ENCODE data around the gene CLASP1.
"Not testable (repeated sequence)": the region's sequence is repeated elsewhere in the genome, so short reads cannot be mapped to it uniquely, and the experiment has no call there.

CLASP1 gene

DNA sequence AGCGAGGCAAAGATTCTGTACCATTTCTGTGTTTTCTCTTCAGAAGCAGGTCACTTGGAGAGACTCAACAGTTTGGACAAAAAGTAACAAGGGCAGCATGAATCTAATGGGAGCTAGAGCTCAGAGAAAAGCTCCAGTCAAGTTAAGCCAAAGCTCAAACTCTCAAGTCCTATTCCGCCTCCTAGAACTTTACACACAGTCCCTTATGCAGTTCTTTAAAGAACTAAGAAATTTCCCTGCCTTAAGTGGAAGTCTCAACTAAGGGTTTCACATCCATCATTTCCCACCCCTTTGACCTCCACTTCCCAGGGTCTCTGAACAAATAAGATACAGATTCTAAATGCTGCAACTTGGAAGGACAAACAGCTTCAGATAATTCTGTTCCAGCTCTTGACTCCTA is 239.9 kb downstream of the CLASP1 start:
- DNase-seq: no peak

DNA sequence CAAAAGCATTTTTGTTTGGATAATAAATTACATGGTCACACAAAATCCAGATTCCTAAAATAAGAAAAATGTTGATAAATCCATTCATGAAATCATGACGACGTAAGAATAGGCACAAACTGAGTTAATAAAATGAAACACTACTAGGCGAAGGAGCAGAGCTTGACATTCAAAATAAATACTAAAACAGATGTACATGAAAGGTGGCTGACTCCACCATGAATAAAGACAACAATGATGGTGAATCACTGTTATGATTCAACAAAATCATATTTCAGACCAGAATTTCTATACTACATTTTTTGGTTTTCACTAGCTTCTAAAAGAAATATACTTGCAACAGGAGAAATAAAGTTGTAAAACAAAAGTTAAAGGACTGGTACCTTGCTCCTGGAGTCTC is 240.6 kb downstream of the CLASP1 start:
- DNase-seq: no peak

DNA sequence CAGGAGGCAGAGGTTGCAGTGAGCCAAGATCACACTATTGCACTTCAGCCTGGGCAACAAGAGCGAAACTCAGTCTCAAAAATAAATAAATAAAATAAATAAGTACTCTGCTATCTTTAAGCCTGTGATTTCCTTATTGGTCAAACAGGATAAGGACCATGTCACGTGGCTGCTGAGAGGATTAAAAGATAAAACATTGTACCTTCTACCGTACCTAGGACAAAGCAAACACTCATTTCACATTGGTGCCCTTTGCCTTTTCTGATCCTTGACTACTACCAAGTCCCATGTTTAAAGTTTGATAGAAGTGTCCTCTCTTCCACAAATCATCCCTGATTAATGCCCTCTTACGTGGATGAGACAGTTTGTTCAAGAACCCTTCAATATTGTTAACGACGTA is 244.0 kb downstream of the CLASP1 start:
- DNase-seq: no peak

- DNase-seq: no peak
Observed at GRCh38 chr2:121400201-121400600, 249.1 kb downstream of the CLASP1 start.

GRCh38 chr2:121398853-121399252 is 250.4 kb downstream of the CLASP1 start:
- no peak for DNase-seq

DNA sequence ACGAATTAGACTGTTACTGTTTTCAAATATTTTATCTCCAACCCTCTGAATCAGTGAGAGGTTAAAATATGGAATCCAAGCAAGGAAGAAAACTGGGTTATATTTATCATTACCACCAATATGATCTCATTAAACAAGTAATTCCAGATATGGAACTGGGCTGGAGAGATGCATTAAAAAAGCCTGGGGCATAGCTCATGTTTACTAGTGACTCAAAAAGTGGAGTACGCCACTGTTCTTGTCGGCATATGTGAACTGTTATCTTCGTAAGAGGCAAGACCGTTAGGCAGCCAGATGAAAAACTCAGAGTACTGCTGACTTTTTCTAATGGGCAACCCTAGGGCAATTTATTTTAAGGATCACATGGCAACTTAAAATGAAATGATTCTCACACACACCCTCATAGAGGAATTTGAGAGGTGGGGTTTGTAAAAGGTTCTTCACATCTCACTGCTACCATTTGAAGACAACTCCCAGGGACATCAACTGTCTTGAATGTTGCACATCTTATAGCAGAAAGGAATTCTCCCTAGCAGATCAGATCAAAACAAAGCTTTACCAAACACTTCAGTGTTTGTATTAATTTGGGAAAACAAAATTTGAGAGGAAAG is 259.1 kb downstream of the CLASP1 start:
- no peak for DNase-seq

- no peak for DNase-seq
Observed at GRCh38 chr2:121388371-121388770, 260.9 kb downstream of the CLASP1 start.

DNA sequence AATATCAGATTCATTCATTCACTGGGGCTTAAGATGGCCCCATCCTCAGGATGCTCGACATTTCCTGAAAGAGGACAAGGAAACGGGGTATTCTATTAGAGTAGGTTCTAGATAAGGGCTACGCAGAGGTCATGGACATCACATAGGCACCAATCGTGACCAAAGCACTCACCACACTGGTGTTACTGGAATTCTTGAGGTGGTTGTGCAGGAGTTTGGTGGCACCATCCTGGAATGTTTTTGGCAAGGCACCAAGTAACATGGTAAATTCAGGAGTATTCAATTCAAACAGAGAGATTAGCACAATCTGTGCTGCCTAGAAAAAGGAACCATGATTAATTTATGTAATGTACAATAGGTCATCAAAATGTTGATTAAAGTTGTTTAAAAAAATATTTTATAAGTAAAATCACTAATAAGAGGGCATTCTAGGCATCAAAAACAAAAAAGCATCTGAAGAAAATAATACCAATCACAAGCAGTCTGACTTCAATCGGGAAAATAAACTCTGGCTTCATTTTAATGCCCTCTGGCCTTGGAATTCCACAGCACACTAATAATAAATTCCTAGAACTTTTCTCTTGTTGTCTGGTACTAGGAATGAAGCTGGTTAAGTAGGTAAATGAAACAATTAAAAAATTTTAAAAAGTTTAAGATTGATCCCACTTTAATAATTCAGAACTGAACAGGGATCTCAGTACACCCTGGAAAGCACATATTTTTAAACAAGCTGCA is 261.5 kb downstream of the CLASP1 start:
- DNase-seq: no peak

DNA sequence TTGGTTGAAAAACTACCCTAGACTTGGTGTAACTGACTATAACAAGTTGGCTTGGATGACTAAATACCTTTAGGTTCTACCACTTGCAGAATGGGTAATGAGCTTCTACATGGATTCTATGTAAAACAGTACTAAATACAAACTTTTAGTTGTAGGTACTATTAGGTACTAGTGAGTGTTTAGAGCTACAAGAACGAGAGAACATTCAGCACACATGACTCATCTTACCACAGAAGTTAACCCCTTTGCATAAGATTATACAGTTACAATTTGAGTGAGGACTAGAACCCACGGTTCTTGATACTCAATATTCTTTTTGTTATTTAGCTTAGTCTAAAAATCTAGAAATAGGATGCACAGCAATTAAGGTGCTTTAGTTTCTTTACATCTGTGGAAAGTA is 262.6 kb downstream of the CLASP1 start:
- DNase-seq: no peak

DNA sequence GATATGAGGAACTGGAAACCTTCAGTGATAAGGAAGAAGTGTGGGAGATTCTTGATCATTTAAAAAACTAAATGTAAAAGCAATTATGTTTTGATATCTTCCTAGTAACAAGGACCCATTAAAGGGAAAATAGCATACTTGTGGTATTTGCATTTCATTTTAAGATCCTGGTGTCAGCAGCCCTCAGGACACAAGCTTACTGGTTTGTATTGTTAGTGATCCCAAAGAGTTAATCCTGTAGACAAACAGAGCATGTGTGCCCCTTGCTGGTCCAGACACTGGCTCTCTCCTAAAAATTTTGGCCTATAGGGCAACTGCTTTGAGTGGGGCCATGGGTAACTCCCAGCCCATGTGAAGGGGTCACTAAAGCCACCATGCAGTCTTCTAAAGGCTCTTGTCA is 263.2 kb downstream of the CLASP1 start:
- DNase-seq: no peak

- DNase-seq: no peak
Observed at GRCh38 chr2:121382744-121383143, 266.5 kb downstream of the CLASP1 start.

DNA sequence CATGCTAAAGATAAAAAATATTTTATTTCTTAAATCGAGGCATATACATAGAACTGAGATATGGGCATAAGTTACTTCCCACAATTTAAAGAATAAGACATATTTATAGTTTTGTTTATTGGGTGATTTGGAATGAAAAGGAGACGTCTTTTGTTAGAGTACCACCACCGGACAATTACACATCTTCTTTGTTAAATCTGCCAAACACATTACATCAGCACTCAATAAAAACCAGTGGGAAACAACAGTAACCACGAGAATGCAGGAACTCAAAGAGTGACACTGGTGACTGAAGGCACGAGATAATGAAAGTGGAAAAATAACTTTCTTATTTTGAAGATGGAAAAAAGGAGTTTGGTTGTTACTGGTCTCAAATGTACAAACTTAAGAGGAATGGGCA is 271.6 kb downstream of the CLASP1 start:
- no peak for DNase-seq

DNA sequence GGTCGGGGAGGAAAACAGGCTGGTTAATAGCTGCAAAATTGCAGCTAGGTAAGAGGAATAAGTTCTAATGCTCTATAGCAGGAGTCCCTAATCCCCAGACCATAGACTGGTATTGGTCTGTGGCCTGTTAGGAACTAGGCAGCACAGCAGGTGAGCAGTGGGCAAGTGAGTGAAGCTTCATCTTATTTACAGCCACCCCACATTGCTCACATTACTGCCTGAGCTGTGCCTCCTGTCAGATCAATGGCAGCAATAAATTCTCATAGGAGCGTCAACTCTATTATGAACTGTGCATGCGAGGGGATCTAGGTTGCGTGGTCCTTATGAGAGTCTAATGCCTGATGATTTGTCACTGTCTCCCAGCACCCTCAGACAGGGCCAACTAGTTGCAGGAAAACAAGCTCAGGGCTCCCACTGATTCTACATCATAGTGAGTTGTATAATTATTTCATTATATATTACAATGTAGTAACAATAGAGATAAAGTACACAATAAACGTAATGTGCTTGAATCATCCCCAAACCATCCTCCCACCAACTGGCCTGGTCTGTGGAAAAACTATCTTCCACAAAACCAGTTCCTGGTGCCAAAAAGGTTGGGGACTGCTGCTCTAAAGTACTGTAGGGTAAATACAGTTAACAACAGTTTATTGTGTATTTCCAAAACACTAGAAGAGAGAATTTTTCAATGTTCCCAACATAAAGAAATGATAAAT is 272.6 kb downstream of the CLASP1 start:
- no peak for DNase-seq

DNA sequence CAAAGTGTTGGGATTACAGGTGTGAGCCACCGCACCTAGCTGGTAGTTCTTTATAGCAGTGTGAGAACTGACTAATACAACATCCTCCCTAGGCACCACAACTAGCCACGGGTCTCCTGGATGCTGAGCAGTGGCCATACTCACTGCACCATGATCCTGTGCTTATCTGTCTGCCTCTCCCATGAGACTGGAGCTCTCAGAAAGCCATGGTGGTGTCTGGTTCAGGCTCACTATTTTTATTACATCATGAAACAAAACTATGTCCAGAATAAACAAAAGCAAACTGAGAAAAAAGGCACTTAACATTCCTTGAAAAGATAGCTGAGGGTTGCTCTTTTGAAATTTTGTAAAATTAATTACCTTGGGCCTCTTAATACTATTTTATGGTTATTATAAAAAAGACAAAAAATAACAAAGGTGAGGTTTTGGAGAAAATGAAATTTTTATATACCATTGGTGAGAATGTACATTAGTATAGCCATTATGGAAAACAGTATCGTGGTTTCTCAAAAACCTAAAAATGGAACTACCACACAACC is 273.6 kb downstream of the CLASP1 start:
- DNase-seq: no peak

GRCh38 chr2:121374412-121375075 is 274.7 kb downstream of the CLASP1 start:
- not testable (repeated sequence) for DNase-seq

DNA sequence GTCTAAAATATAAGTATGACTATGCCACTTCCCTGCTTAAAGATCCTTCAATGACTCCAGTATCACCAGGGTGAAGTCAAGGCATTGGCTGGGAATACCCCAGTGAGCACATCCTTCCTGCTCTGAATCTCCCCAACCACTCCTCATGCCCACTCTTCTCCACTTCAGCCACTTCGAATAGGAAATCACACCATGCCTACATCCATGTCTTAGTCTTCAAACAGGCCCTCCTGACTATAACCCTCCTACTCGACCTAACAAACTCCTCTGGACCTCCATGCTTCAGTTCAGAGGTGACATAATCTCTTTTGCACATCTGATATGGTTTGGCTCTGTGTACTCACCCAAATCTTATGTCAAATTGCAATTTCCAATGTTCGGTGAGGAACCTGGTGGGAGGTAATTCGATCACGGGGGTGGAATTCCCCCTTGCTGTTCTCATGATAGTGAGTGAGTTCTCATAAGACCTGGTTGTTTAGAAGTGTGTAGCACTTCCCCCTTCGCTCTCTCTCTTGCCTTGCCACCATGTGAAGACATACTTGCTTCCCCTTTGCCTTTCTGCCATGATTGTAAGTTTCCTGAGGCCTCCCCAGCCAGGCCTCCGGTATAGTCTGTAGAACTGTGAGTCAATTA is 276.4 kb downstream of the CLASP1 start:
- DNase-seq: no peak

DNA sequence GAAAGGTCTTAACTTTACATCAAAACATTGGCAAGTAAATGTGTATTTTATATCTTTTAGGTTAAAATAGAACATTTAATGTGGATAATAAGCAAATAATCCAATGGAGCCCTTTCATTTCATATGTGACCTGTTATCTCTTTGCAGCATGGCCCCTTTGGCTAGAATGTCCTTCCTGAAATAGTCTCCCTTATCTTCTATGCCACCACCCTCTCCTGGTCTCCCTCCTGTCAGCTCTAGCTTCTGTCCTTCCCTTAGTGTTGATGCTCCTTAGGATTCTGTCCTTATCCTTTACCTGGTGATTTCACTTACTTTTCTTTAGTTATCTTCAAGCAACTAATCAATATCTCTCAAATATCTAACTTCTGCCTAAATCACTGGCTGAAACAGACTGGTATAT is 277.2 kb downstream of the CLASP1 start:
- no peak for DNase-seq

GRCh38 chr2:121368836-121369235 is 280.4 kb downstream of the CLASP1 start:
- no peak for DNase-seq

DNA sequence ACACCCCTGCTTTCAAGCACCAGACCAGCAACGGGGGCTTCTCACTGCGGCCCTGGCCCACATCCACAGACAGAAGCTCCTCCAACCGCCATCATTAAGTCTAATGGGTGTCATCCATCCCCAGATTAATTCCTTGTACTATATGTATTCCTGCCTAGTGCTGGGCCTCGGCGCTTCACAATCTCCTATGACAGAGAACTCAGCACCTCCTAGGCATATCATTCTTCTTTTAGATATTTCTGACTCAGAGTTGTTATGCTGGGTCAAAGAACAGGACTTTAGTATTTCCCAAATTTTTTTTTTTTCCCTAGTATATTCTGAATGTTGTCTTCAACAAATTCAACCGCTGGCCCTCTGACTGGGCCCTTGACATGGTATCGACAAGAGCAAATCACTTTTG is 281.1 kb downstream of the CLASP1 start:
- DNase-seq: no peak

- no peak for DNase-seq
Observed at GRCh38 chr2:121367246-121367900, 281.9 kb downstream of the CLASP1 start.

- DNase-seq: no peak
Observed at GRCh38 chr2:121366040-121366439, 283.2 kb downstream of the CLASP1 start.

GRCh38 chr2:121365061-121365460 is 284.2 kb downstream of the CLASP1 start:
- no peak for DNase-seq
